Measurements from ENCODE around the gene MCCC2.

MCCC2 gene

DNA sequence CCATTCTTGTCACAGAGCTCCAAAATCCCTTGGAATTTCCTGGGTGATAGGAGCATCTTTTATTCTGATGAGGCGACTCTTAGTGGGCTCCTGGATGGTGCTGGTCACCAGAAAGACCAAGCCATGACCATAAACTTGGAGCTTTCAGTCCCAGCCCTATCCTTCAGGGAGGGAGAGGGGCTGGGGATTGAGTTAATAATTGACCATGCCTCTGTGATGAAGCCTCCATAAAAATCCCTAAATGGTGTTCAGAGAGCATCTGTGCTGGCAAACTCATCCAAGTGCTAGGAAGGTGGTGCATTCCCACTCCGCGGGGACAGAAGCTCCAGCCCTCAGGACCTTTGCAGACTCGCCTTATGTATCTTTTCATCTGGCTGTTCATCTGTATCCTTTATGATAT, 28.7 kb downstream of the MCCC2 start:
- no peak for DNase-seq (ENCODE audit: extremely low read depth, low read depth)
- H3K4me3 ChIP-seq (replicated peaks; ENCODE audit: low read depth, low read length), result no peak overlapping the region
- TF ChIP-seq, protein P1, sequence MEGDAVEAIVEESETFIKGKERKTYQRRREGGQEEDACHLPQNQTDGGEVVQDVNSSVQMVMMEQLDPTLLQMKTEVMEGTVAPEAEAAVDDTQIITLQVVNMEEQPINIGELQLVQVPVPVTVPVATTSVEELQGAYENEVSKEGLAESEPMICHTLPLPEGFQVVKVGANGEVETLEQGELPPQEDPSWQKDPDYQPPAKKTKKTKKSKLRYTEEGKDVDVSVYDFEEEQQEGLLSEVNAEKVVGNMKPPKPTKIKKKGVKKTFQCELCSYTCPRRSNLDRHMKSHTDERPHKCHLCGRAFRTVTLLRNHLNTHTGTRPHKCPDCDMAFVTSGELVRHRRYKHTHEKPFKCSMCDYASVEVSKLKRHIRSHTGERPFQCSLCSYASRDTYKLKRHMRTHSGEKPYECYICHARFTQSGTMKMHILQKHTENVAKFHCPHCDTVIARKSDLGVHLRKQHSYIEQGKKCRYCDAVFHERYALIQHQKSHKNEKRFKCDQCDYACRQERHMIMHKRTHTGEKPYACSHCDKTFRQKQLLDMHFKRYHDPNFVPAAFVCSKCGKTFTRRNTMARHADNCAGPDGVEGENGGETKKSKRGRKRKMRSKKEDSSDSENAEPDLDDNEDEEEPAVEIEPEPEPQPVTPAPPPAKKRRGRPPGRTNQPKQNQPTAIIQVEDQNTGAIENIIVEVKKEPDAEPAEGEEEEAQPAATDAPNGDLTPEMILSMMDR (IDR thresholded peaks at IDR 0.05; ENCODE audit: low read depth, low read length, missing control alignments), result no peak

GRCh38 chr5:71620630-71621029, 33.5 kb downstream of the MCCC2 start:
- DNase-seq (ENCODE audit: extremely low read depth, low read depth), result no peak
- H3K4me3 ChIP-seq (replicated peaks; ENCODE audit: low read depth, low read length), result no peak overlapping the region
- TF ChIP-seq, protein P1 (IDR thresholded peaks at IDR 0.05; ENCODE audit: low read depth, low read length, missing control alignments), result no peak

DNA sequence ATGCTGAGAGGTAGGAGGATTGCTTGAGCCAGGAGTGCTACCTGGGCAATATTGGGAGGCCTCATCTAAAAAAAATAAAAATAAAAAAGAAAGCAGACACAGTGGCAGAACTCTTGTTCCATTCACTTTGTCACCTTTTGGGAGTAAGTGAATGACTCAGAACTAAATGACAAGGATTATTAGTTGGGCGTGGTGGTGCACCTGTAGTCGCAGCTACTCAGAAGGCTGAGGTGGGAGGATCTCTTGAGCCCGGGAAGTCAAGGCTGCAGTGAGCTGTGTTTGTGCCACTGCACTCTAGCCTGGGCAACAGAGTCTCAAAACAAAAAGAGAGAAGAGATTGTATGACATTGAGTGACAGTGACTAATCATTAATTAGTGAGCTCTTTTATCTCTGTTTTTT, 34.1 kb downstream of the MCCC2 start:
- no peak overlapping the region for H3K4me3 ChIP-seq (replicated peaks; ENCODE audit: low read depth, low read length)
- DNase-seq (ENCODE audit: extremely low read depth, low read depth), result no peak
- TF ChIP-seq, protein P1 (IDR thresholded peaks at IDR 0.05; ENCODE audit: low read depth, low read length, missing control alignments), result no peak

DNA sequence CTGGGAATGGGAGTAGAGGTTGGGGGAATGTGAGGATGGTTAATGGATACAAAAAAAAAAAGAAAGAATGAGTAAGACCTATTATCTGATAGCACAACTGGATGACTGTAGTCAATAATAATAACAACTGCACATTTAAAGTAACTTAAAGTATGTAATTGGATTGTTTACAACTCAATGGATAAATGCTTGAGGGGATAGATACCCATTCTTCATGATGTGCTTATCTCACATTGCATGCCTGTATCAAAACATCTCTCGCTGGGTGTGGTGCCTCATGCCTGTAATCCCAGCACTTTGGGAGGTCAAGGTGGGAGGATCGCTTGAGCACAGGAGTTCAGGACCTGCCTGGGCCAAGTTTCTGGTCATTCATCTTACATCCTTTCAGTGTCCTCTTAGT, 34.6 kb downstream of the MCCC2 start:
- TF ChIP-seq, protein P1 (IDR thresholded peaks at IDR 0.05; ENCODE audit: low read depth, low read length, missing control alignments), result no peak
- H3K4me3 ChIP-seq (replicated peaks; ENCODE audit: low read depth, low read length), result no peak overlapping the region
- DNase-seq (ENCODE audit: extremely low read depth, low read depth), result no peak

GRCh38 chr5:71623221-71623794, 36.2 kb downstream of the MCCC2 start:
- no peak for DNase-seq (ENCODE audit: extremely low read depth, low read depth)
- TF ChIP-seq, protein P1 (IDR thresholded peaks at IDR 0.05; ENCODE audit: low read depth, low read length, missing control alignments), result no peak
- no peak overlapping the region for H3K4me3 ChIP-seq (replicated peaks; ENCODE audit: low read depth, low read length)

GRCh38 chr5:71629950-71630349, 42.8 kb downstream of the MCCC2 start:
- no peak overlapping the region for H3K4me3 ChIP-seq (replicated peaks; ENCODE audit: low read depth, low read length)
- TF ChIP-seq, protein P1 (IDR thresholded peaks at IDR 0.05; ENCODE audit: low read depth, low read length, missing control alignments), result no peak
- DNase-seq (ENCODE audit: extremely low read depth, low read depth), result no peak

GRCh38 chr5:71631070-71631469, 43.9 kb downstream of the MCCC2 start:
- TF ChIP-seq, protein P1 (IDR thresholded peaks at IDR 0.05; ENCODE audit: low read depth, low read length, missing control alignments), result no peak
- DNase-seq (ENCODE audit: extremely low read depth, low read depth), result no peak
- no peak overlapping the region for H3K4me3 ChIP-seq (replicated peaks; ENCODE audit: low read depth, low read length)

All from HFF-Myc (cell line).